ENCODE measurements around the gene ZEB1.

DNA sequence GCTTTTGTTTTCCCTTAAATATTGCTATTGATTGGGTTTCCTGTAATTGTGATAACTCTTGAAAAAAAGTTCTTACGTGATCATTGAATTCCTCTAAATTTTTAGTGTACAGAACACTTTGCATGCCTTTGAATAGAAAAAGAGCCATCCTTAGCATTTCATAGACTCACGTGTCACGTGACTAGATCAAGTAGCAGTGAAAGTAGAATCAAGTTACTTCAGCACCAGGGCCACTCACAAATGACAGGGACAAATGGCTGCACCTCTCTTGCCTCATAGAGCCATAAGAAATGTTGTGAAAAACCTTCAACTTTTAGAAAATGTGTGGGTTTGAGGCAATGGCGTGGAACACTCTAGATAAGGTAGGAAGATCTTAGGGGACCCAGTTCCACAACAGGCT is 203.8 kb downstream of the ZEB1 start:
- TF ChIP-seq CTCF (IDR thresholded peaks at IDR 0.05) (no peak), EP300 (IDR thresholded peaks at IDR 0.05) (no peak)

All from ovary (tissue), 3 donors.